ENCODE data around the gene MTHFD1L.

- TF ChIP-seq, protein P1, sequence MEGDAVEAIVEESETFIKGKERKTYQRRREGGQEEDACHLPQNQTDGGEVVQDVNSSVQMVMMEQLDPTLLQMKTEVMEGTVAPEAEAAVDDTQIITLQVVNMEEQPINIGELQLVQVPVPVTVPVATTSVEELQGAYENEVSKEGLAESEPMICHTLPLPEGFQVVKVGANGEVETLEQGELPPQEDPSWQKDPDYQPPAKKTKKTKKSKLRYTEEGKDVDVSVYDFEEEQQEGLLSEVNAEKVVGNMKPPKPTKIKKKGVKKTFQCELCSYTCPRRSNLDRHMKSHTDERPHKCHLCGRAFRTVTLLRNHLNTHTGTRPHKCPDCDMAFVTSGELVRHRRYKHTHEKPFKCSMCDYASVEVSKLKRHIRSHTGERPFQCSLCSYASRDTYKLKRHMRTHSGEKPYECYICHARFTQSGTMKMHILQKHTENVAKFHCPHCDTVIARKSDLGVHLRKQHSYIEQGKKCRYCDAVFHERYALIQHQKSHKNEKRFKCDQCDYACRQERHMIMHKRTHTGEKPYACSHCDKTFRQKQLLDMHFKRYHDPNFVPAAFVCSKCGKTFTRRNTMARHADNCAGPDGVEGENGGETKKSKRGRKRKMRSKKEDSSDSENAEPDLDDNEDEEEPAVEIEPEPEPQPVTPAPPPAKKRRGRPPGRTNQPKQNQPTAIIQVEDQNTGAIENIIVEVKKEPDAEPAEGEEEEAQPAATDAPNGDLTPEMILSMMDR (IDR thresholded peaks at IDR 0.05; ENCODE audit: control extremely low read depth in 1 of 3, insufficient read depth in 1 of 3, low read depth in 1 of 3, low read length in 3 of 3) = no peak
- TF ChIP-seq HDAC6 (IDR thresholded peaks at IDR 0.05; ENCODE audit: low read depth, low read length) = no peak
- no peak for TF ChIP-seq CEBPB (IDR thresholded peaks at IDR 0.05; ENCODE audit: low read depth, low read length)
- no peak for TF ChIP-seq RAD21 (IDR thresholded peaks at IDR 0.05 in 1 of 2, conservative IDR thresholded peaks at IDR 0.05 in 1 of 2; ENCODE audit: low read depth in 2 of 2, low read length in 2 of 2)
These were observed 24.8 kb downstream of the MTHFD1L start for GRCh38 chr6:150890346-150890745.

All from H1 (cell line).